Right lobe of liver (tissue), 4 donors: Measurements from ENCODE around the gene ZBTB42.
A peak's percentile ranks its signal among the peaks of the same experiment; 100 is the strongest.

Experiments
- CTCF ChIP-seq, 4 donors: fragments of 200-600 bp in 3 of 4; fragments of 450-650 bp in 1 of 4; IDR thresholded peaks; one replicate each; pipeline versions ENCODE4 v1.5.1 to v1.8.0; 2016 to 2022; ENCODE audit warnings: antibody characterized with exemption in 4 of 4, mild to moderate bottlenecking in 2 of 4
- POLR2A ChIP-seq: fragments of 450-650 bp; IDR thresholded peaks from one replicate; pipeline ENCODE4 v1.6.1; 2017; ENCODE audit warnings: antibody characterized with exemption, mild to moderate bottlenecking
- donor health status: DM: no; HTN: no; CAD: no.
- donor health status: DM: no; HTN: no; CAD: no.
- donor health status: DM: no; HTN: yes; CAD: no.

GRCh38 chr14:104800771-104801519, at the start of gene ZBTB42:
- TF ChIP-seq CTCF (IDR thresholded peaks at IDR 0.05): no peak
- peak; percentile 72 for TF ChIP-seq POLR2A
